Measurements from ENCODE around the gene FRMPD4.
"Not testable (repeated sequence)": the region's sequence is repeated elsewhere in the genome, so short reads cannot be mapped to it uniquely, and the experiment has no call there.

Gene FRMPD4

GRCh38 chrX:12138361-12139313 lies at the start of gene FRMPD4:
TSS of gene FRMPD4 (plus strand) at chrX:12138473. CDS start at chrX:12138972, 499 bp downstream.
- DNase-seq (ENCODE audit: low read depth in 2 of 2), result no peak

GRCh38 chrX:12089740-12090139 lies 48.5 kb upstream of the FRMPD4 start:
- DNase-seq (ENCODE audit: low read depth in 2 of 2), result no peak

- DNase-seq (ENCODE audit: low read depth in 2 of 2), result no peak
Observed at GRCh38 chrX:12113321-12113720, 25.0 kb upstream of the FRMPD4 start.

GRCh38 chrX:12115377-12115776 lies 22.9 kb upstream of the FRMPD4 start:
- no peak for DNase-seq (ENCODE audit: low read depth in 2 of 2)

DNA sequence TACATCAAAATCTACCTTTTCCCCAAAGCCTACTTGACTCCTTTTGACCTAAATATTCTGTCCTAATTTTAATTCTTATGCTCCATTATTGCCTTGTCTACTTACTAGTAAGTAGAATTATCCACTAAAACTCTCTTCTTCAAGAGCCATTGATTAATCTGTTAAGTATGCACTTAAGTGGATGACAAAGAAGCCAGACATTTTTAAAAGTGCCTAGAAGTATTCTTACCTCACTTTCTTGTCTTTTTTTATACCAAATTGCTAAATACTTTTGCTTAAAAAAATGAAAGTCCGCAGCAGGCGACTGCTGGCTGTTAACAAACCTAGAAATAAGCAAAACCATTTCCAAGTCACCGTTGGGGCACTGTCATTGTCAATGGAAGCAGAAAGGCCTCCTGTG lies 20.1 kb upstream of the FRMPD4 start:
- no peak for DNase-seq (ENCODE audit: low read depth in 2 of 2)

DNA sequence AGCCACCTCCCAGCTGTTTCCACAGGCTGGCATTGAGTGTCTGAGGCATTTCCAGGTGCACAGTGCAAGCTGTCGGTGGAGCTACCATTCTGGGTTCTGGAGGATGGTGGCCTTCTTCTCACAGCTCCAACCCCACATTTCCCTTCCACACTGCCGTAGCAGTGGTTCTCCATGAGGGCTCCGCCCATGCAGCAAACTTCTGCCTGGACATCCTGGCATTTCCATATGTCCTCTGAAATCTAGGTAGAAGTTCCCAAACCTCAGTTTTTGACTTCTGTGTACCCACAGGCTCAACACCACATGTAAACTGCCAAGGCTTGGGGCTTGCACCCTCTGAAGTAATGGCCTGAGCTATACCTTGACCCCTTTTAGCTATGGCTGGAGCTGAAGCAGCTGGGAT lies 10.3 kb upstream of the FRMPD4 start:
- DNase-seq (ENCODE audit: low read depth in 2 of 2), result no peak

DNA sequence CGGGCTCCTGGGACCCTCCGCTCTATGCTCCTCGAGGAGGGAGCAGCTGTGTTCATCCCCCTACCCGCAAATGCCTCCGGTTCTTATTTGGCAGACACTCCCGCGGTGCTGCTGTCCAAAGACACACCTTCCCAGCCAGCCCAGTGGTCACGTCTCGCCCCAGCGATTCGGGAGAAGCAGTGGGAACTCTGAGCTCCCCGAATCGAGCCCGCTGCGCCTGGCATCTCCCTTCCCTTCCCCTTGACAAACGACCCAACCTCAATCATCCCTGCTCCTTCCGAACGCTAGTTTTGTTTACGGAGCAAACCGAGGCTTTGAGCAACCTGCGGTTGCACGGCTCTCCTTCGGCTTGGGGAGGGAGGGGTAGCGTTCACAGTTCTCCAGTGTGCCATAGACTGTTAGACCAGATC lies 317 bp upstream of the FRMPD4 start:
- no peak for DNase-seq (ENCODE audit: low read depth in 2 of 2)

DNA sequence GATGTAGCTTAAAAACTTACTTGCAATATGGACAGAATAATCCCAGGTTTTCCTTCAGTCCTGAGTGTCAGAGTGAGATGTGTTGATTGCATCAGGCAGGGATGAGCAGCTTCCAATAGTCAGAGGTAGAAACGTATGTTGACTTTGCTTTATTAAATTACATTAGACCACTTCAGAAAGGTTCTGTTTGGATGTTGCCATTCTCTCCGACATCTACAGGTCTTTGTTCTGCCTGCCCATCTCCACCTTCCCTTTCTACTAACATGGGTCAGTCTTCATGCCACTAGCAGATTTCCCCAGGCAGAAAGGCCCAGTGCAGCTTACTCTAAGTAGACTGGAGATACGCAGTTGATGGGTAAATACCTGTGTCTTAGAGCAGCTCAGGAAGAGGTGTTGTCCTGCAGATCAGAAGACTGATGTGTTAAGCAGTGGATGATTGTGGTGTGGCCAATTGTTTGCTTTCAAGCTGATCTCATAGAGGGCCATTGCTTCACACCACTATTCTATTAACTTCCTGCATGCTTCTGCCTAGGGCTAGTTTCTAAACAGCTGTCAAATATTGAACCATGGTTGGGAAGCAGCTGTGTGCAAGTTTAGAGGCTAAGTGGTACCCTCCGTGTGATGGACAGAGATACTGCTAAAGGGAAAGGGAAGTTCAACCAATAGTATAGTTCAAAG lies 1.8 kb downstream of the FRMPD4 start:
- no peak for DNase-seq (ENCODE audit: low read depth in 2 of 2)

DNA sequence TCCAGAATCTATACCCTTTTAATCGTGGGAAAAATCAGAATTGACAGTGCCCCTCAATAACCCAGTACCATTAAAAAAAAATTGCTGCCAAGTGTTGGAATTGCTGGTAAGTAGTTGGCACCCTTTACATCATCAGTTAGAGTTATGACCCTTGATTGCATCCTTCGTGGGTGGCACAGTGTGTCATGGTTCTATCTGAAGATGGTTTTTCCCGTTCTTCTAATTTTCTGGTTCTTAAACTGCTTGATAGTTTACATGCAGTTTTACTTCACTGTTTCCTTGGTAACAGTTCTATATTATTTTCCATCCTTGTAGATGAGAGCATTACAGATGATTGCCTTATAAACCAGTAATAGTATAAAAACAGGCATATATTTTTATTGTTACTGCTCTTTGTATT lies 3.2 kb downstream of the FRMPD4 start:
- no peak for DNase-seq (ENCODE audit: low read depth in 2 of 2)

DNA sequence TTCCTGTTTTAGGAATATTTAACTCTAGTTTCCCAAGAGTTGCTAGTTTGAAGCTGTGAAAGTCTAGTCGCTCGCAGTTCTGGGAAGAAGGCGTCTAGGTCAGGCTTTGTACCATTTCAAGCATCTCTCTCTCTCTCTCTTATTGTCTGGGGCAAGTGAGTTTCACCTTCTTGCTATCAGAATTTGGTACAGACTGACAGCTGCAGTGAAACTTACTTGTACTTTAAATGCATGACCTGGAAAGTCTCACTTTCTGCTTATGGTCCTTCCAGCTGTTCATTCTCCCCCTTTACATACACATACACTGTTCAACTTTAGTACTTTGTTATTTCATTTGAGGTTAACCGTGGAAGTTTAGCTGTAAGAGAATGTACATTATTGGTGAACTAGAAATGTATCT lies 4.4 kb downstream of the FRMPD4 start:
- no peak for DNase-seq (ENCODE audit: low read depth in 2 of 2)

- no peak for DNase-seq (ENCODE audit: low read depth in 2 of 2)
Observed at GRCh38 chrX:12145402-12145801, 7.1 kb downstream of the FRMPD4 start.

- DNase-seq (ENCODE audit: low read depth in 2 of 2), result no peak
Observed at GRCh38 chrX:12149670-12150407, 11.6 kb downstream of the FRMPD4 start.

GRCh38 chrX:12153317-12153716 lies 15.0 kb downstream of the FRMPD4 start:
- no peak for DNase-seq (ENCODE audit: low read depth in 2 of 2)

DNA sequence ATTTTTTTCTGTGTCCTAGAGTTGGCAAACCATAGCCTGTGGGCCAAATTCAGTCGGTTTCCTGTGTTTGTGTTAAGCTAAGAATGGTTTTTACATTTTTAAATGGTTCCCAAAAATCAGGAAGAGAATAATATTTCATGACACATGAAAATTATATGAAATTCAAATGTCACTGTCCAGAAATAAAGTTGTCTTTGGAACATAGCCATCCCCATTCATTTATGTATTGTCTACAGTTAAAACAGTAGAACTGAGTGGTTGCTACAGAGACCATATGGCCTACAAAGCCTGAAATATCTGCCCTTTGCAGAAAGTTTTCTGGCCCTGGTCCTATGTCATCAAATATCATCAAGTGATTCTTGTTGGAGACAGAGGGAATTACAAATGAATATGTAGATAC lies 15.5 kb downstream of the FRMPD4 start:
- no peak for DNase-seq (ENCODE audit: low read depth in 2 of 2)

DNA sequence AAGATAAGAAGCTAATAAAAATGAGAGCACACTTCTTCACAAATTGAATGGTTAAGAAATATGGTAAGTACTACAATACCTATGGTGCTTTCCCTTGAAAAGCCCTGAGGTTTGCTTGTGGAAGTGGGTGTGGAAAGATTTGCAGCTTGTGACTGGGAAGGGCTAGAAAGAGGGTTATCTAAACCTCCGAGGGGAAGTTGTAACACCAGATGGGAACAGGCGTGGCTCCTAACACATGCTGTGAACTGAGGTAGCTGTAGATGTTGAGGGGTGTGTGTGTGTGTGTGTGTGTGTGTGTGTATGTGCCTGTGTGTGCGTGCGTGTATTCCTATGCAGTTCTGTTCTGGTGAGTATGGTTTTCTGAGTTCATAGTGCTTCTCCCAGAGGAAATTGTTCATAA lies 21.5 kb downstream of the FRMPD4 start:
- DNase-seq (ENCODE audit: low read depth in 2 of 2), result no peak

GRCh38 chrX:12162420-12162819 lies 24.1 kb downstream of the FRMPD4 start:
- no peak for DNase-seq (ENCODE audit: low read depth in 2 of 2)

DNA sequence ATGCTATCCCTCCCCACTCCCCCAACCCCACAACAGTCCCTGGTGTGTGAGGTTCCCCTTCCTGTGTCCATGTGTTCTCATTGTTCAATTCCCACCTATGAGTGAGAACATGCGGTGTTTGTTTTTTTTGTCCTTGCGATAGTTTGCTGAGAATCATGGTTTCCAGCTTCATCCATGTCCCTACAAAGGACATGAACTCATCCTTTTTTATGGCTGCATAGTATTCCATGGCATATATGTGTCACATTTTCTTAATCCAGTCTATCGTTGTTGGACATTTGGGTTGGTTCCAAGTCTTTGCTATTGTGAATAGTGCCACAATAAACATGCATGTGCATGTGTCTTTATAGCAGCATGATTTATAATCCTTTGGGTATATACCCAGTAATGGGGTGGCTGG lies 25.9 kb downstream of the FRMPD4 start:
- DNase-seq (ENCODE audit: low read depth in 2 of 2), result not testable (repeated sequence)

DNA sequence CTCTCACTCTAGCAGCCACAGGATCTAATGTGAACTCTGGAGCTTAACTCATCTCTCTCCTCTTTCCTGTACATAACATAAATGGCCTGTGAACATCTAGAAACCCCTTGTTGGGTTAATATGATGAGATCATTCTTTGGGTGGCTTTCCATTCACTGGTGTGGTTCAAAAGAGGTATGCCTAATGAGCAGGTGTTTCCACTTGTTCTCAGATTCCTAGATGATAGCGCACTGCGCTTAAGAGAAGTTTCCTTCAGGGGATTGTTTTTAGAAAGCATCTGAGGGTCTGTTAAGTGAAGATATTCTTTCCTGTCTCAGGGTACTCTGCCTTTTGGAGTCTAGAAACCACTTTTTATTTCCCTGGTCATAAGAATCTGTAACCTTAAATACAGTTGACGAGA lies 32.5 kb downstream of the FRMPD4 start:
- no peak for DNase-seq (ENCODE audit: low read depth in 2 of 2)

- no peak for DNase-seq (ENCODE audit: low read depth in 2 of 2)
Observed at GRCh38 chrX:12174358-12174757, 36.1 kb downstream of the FRMPD4 start.

- no peak for DNase-seq (ENCODE audit: low read depth in 2 of 2)
Observed at GRCh38 chrX:12197030-12197429, 58.8 kb downstream of the FRMPD4 start.

GRCh38 chrX:12206413-12206812 lies 68.1 kb downstream of the FRMPD4 start:
- DNase-seq (ENCODE audit: low read depth in 2 of 2), result no peak

GRCh38 chrX:12210196-12210815 lies 72.0 kb downstream of the FRMPD4 start:
- no peak for DNase-seq (ENCODE audit: low read depth in 2 of 2)
